Epithelial cell of alveolus of lung (primary cell): ENCODE data around the gene C1QTNF12. TPM values are rescaled to one million over a fixed set of nuclear protein-coding genes. Genes with fewer than 3 reads are reported as not detected.

ENCODE experiments used
- total RNA-seq: library from RNA; depleted of rRNA; stranded (reverse); fragments of >200 nt; gene quantifications from 2 replicates; pipeline ENCODE4 v1.2.1, GENCODE V29; 2015

Gene C1QTNF12
- 0.88 and 1.0 TPM in 2 replicates for total RNA-seq

GRCh38 chr1:1246577-1247340, at the start of gene C1QTNF12:
C1QTNF12 (minus strand) TSS chr1:1246722; CDS start chr1:1246690, 32 bp downstream.

GRCh38 chr1:1273512-1274298, 27.2 kb upstream of the C1QTNF12 start, which contains the start of gene UBE2J2:
UBE2J2 (minus strand) TSS chr1:1273854; CDS start chr1:1267992, 5,862 bp downstream.

GRCh38 chr1:1232208-1232795, 14.2 kb downstream of the C1QTNF12 start, which contains the start of gene B3GALT6:
B3GALT6 (plus strand) TSS chr1:1232237; CDS start chr1:1232279, 42 bp downstream.

GRCh38 chr1:1231400-1232207, 14.9 kb downstream of the C1QTNF12 start, which contains the start of gene SDF4:
SDF4 (minus strand) TSS chr1:1232001; CDS start chr1:1228772, 3,229 bp downstream.

GRCh38 chr1:1213345-1214265, 32.9 kb downstream of the C1QTNF12 start, which contains the start of gene TNFRSF4:
TNFRSF4 (minus strand) TSS chr1:1214153; CDS start chr1:1214127, 26 bp downstream.

GRCh38 chr1:1206376-1206965, 40.1 kb downstream of the C1QTNF12 start, which contains the start of gene TNFRSF18:
TNFRSF18 (minus strand) TSS chr1:1206592; CDS start chr1:1206571, 21 bp downstream.

Other genes starting within 250 kb of the C1QTNF12 start
- gene HES4, start 246.6 kb downstream of the C1QTNF12 start, total RNA-seq: 11.4 and 13.4 TPM in 2 replicates
- 31.4 and 283 TPM in 2 replicates for gene ISG15, start 233.2 kb downstream of the C1QTNF12 start, total RNA-seq
- gene AGRN, start 226.6 kb downstream of the C1QTNF12 start, total RNA-seq: 96.1 and 101 TPM in 2 replicates
- gene RNF223, start 172.4 kb downstream of the C1QTNF12 start, total RNA-seq: not detected in 2 replicates
- 14.1 and 14.8 TPM in 2 replicates for gene C1orf159, start 130.6 kb downstream of the C1QTNF12 start, total RNA-seq
- not detected in 2 replicates for gene TTLL10, start 72.8 kb downstream of the C1QTNF12 start, total RNA-seq
- 0.08 and 2.1 TPM in 2 replicates for gene TNFRSF18, start 40.1 kb downstream of the C1QTNF12 start, total RNA-seq
- gene TNFRSF4, start 32.6 kb downstream of the C1QTNF12 start, total RNA-seq: 2.3 TPM in 1 of 2 replicates, not detected in the other
- gene SDF4, start 14.7 kb downstream of the C1QTNF12 start, total RNA-seq: 198 and 213 TPM in 2 replicates
- 31.2 and 33.3 TPM in 2 replicates for gene B3GALT6, start 14.5 kb downstream of the C1QTNF12 start, total RNA-seq
- 54.6 and 59.0 TPM in 2 replicates for gene UBE2J2, start 27.1 kb upstream of the C1QTNF12 start, total RNA-seq
- 0.13 and 1.9 TPM in 2 replicates for gene SCNN1D, start 33.7 kb upstream of the C1QTNF12 start, total RNA-seq
- gene ACAP3, start 61.2 kb upstream of the C1QTNF12 start, total RNA-seq: 18.0 and 42.2 TPM in 2 replicates
- 22.8 and 29.1 TPM in 2 replicates for gene PUSL1, start 61.9 kb upstream of the C1QTNF12 start, total RNA-seq
- 66.5 and 80.2 TPM in 2 replicates for gene INTS11, start 77.9 kb upstream of the C1QTNF12 start, total RNA-seq
- 19.5 and 24.6 TPM in 2 replicates for gene CPTP, start 78.1 kb upstream of the C1QTNF12 start, total RNA-seq
- gene TAS1R3, start 84.6 kb upstream of the C1QTNF12 start, total RNA-seq: under 0.01 and 0.26 TPM in 2 replicates
- 40.4 and 50.7 TPM in 2 replicates for gene DVL1, start 102.7 kb upstream of the C1QTNF12 start, total RNA-seq
- gene MXRA8, start 111.8 kb upstream of the C1QTNF12 start, total RNA-seq: 281 and 666 TPM in 2 replicates
- 119 and 199 TPM in 2 replicates for gene AURKAIP1, start 128.5 kb upstream of the C1QTNF12 start, total RNA-seq
- 28.2 and 115 TPM in 2 replicates for gene CCNL2, start 152.6 kb upstream of the C1QTNF12 start, total RNA-seq
- gene MRPL20, start 160.6 kb upstream of the C1QTNF12 start, total RNA-seq: 120 and 138 TPM in 2 replicates
- 3.1 and 4.1 TPM in 2 replicates for gene ANKRD65, start 174.6 kb upstream of the C1QTNF12 start, total RNA-seq
- 30.5 and 35.1 TPM in 2 replicates for gene VWA1, start 189.0 kb upstream of the C1QTNF12 start, total RNA-seq
- gene ATAD3C, start 203.0 kb upstream of the C1QTNF12 start, total RNA-seq: 0.13 TPM in 1 of 2 replicates, not detected in the other
- gene ATAD3B, start 225.0 kb upstream of the C1QTNF12 start, total RNA-seq: 11.4 and 20.0 TPM in 2 replicates